MM.1S (cell line): ENCODE results near the gene PPP4C.

ENCODE experiments used
- EZH2 ChIP-seq: fragments of 300-600 bp; sonication (generic); optimal IDR thresholded peaks from 2 replicates; pipeline ENCODE3; 2017; ENCODE audit warnings: low read depth, mild to moderate bottlenecking, antibody characterized with exemption, low read length, mixed read lengths
- EZH2phosphoT487 ChIP-seq: fragments of 300-600 bp; sonication (generic); IDR thresholded peaks from 2 replicates; pipeline ENCODE4 v1.6.1; 2018; ENCODE audit warnings: antibody characterized with exemption, low read length
- TF ChIP-seq, protein P1 (sequence below): fragments of 300-600 bp; sonication (generic); IDR thresholded peaks from 2 replicates; pipeline ENCODE4 v1.5.1; 2016; ENCODE audit warnings: antibody characterized with exemption, low read length, mixed read lengths

DNA sequence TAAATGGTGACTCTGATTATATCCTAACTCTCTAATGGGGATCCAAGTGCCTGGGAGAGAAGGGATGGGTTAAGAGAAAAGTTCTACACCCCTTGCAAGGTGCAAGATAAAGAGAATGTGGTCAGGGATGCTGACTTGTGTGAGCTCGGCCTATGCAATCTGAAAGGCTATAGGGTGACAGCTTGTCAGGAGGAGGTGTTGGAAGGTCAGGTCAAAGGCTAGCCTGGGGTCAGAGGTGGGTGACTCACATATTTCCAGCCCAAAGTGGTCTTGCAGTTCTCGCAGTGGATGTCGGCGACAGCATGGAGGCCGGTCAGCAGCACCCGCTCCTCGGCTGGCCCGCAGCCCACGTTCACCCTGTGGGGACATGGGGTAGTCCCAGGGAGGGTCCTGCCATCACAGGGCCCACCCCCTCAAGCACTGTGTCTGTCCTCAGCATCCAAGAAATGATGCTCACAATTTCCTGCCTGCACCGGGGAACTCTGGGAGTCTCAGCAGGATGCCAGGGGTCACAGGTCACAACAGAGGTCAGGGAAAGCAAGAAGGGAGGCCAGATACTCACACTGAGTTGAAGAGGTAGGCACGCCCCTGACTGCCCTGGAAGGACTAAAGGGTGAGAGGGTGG, 18.9 kb downstream of the PPP4C start:
- TF ChIP-seq EZH2, result no peak
- TF ChIP-seq, protein P1, sequence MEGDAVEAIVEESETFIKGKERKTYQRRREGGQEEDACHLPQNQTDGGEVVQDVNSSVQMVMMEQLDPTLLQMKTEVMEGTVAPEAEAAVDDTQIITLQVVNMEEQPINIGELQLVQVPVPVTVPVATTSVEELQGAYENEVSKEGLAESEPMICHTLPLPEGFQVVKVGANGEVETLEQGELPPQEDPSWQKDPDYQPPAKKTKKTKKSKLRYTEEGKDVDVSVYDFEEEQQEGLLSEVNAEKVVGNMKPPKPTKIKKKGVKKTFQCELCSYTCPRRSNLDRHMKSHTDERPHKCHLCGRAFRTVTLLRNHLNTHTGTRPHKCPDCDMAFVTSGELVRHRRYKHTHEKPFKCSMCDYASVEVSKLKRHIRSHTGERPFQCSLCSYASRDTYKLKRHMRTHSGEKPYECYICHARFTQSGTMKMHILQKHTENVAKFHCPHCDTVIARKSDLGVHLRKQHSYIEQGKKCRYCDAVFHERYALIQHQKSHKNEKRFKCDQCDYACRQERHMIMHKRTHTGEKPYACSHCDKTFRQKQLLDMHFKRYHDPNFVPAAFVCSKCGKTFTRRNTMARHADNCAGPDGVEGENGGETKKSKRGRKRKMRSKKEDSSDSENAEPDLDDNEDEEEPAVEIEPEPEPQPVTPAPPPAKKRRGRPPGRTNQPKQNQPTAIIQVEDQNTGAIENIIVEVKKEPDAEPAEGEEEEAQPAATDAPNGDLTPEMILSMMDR, result no peak
- no peak for TF ChIP-seq EZH2phosphoT487
